ENCODE data around the gene MYO3B.
"Not testable (repeated sequence)": the region's sequence is repeated elsewhere in the genome, so short reads cannot be mapped to it uniquely, and the experiment has no call there.

The MYO3B gene

DNA sequence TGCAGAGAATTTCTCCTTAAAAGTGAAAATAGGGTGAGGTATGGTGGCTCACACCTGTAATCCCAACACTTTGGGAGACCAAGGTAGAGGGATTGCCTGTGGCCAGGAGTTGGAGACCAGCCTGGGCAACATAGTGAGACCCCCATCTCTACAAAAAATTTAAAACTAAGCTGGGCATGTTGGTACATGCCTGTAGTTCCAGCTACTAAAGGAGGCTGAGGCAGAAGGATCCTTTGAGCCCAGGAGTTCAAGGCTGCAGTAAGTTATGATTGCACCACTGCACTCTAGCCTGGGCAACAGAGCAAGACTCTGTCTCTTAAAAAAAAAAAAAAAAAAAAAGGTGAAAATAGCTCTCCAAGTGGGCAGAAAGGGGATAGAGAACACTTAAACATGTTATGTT, 496.3 kb downstream of the MYO3B start:
- not testable (repeated sequence) for DNase-seq

GRCh38 chr2:170675701-170676100, 497.8 kb downstream of the MYO3B start:
- DNase-seq, result no peak

DNA sequence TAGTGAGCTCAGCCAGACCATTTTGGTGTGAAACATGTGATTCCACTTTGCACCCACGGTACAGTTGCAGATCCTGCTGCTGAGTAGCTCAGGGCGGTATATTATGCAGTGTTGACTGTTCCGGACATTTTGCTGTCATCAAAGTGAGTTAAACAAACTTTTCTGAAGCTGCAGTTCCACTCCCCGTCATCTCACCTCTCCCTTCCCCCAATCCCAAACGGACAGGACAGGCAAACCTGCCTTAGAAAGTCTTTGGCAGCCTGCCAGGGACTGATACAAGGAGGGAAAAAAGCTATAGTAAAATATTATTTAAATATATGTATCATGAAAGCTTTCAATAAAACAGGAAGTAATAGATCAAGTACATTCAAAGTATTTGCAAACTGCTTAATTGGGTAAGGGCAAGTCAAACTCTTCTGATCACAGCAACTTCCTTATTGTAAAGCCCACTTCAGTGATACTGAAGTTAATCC, 501.7 kb downstream of the MYO3B start:
- no peak for DNase-seq

- no peak for DNase-seq
These were observed 502.4 kb downstream of the MYO3B start for GRCh38 chr2:170680172-170680941.

- DNase-seq, result no peak
These were observed 503.4 kb downstream of the MYO3B start for GRCh38 chr2:170681311-170681710.

- DNase-seq, result no peak
These were observed 507.6 kb downstream of the MYO3B start for GRCh38 chr2:170685591-170685990.

DNA sequence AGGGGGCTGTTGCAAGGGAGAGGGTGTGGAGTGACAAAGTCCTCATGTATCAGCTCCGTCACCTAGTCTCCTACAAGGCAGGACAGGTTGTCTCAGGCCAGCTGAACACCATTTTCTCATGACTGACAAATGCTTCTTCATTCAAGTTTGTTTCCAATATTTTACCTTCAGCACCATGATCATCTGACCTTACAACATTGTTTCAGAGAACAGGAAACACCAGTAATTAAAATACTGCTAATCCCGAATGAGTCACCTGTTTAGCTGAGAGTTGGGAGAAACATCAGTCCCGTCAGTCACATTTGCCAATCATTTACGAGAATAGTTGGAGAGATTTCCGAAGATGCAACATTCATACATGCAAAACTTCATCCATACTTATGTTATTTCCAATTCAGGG, 511.5 kb downstream of the MYO3B start:
- DNase-seq, result no peak

DNA sequence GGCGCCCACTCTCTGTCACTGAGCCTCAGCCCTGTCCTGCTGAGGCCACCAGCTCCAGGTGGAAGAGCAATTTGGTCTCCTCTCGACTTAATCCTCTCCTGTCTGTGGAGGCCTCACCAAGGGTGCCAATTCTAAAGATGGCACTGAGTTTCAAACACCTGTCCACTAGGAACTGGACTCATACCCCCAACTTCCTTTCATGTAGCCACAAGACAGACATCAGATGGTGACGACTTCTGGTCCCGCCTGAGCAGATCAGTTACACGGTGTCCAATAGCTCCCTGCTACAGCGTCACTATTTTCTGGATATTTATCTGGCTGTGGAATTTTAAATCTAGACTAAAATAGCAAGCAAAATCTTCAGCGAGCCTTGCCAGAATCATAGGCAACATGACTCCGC, 512.7 kb downstream of the MYO3B start:
- DNase-seq, result no peak

DNA sequence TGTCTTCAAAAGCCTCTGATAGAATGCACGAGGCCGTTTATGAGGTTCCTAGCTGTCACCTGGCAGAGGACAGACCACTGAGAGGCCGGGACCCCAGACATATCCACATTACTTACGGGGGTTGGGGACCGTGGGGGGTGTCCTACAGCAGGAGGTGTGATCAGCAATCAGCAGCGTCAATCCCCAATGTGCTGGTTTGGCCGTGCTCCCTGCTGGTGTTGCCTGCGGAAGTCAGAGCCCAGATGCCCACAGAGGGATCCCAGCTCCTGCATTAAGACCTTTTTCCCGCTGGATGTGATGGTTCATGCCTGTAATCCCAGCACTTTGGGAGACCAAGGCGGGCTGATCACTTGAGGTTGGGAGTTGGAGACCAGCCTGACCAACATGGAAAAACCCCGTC, 516.4 kb downstream of the MYO3B start:
- DNase-seq, result no peak

- DNase-seq, result no peak
These were observed 517.8 kb downstream of the MYO3B start for GRCh38 chr2:170695521-170696410.

DNA sequence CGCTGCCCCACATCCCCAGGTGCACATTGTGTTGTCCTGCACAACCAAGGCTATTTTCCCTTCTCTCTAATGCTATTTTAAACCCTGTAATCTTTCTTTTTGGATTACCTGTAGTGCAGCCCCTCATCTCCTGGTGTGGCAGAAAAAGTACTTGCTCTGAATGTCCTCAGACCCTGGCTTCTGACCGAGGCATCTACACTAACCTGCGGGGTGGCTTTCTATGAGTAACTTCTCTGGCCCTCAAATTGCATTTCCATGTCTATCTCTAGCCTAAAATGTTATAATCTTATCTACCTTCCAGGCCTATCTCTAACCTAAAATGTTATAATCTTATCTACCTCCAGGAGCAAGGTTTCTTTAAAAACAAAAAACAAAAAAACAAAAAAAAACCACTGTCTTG, 519.0 kb downstream of the MYO3B start:
- no peak for DNase-seq

DNA sequence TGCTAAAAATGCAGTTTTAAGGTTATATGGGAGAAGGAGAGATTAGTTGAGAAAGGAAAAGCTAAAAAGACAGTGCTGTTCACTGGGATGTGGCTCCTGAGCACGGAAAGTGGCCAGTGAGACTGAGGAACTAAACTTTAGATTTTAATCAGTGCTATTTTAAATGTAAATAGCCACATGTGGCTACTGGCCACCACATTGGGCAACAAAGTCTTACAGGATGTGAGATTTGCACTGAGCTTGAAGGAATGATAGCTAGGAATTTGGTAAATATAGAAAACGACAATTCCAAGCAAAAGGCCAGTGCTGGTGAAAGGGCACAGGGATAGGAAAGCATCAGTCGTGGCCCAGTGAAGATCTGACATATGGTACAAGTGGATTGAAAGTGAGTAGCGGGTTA, 523.1 kb downstream of the MYO3B start:
- DNase-seq, result no peak

DNA sequence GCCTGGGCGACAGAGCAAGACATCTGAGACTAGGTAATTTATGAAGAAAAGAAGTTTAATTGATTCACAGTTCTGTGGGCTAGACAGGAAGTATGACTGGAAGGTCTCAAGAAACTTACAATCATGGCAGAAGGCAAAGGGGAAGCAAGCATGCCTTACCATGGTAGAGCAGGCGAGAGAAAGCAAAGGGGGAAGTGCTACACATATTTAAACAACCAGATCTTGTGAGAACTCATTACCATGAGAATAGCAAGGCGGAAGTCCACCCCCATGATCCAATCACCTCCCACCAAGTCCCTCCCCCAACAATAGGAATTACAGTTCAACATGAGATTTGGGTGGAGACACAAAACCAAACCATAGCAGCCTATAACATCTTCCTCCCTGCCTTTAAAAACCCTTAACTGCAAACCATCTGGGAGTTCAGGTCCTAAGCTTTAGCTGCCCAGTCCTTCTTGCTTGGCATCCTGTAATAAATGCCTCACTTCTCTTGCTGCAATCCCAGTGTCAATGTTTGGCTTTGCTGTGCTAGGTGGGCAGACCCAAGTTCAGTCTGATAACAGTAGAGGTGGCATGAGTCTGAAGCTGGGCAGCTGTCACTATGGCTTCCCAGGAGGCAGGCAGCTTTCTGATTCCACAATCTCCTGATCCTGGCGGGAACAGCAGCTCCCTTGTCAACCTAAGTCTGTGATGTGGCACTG, 526.0 kb downstream of the MYO3B start:
- DNase-seq, result no peak
